ENCODE results near the gene USP44. TPM values are rescaled to one million over a fixed set of nuclear protein-coding genes. Genes with fewer than 3 reads are reported as not detected.

Gene USP44
- total and polyA plus RNA-seq, 10 of the 15 experiments (the other 5 are each of a cell fraction or from before 2014, with no cell fraction given), result 0.02 to 0.26 (median 0.12) TPM; not detected in 6

GRCh38 chr12:95518944-95519343 lies 32.3 kb downstream of the USP44 start:
- no peak for DNase-seq (ENCODE audit: low read depth, low spot score)
- ChIA-PET CTCF (no interaction called here), POLR2A (no interaction called here), SMC1A (ENCODE audit: uncharacterized antibody, unreplicated experiment) (no interaction called here), RAD21 (ENCODE audit: unreplicated experiment) (interaction anchor here (1.0 kb wide), 1 partner anchor 16 kb away, joined by 3 read pairs; no protein-coding TSS in a partner anchor)
- BruUV-seq (replicated peaks), result no TSS peak
- Histone ChIP-seq H3K79me2 (ENCODE audit: control insufficient read depth, insufficient read depth, low read length) (no peaks in the 10 kb centered on the region), H3K9me3 (replicated peaks; ENCODE audit: control insufficient read depth, insufficient read depth, low read length) (no peaks in the 10 kb centered on the region), H3K4me1 (ENCODE audit: control insufficient read depth, insufficient read depth, low read length) (no peaks in the 10 kb centered on the region), H4K20me1 (ENCODE audit: control insufficient read depth, insufficient read depth) (no peaks in the 10 kb centered on the region), H3K27ac (ENCODE audit: control insufficient read depth, insufficient read depth) (no peak overlapping the region), H3K27me3 (replicated peaks in 1 of 2; ENCODE audit: control insufficient read depth in 2 of 2, insufficient read depth in 2 of 2, low read length in 1 of 2) (no peaks in the 10 kb centered on the region; a peak in 1 of 4 replicates), H3K4me2 (ENCODE audit: control insufficient read depth, insufficient read depth) (no peak overlapping the region), H3K4me3 (no peak overlapping the region), H2AFZ (ENCODE audit: control insufficient read depth, low read depth, low read length) (no peak overlapping the region), H3K36me3 (ENCODE audit: control insufficient read depth in 2 of 2, insufficient read depth in 2 of 2, low read length in 1 of 2) (no peaks in the 10 kb centered on the region; a peak in 1 of 4 replicates), H3K9ac (ENCODE audit: control insufficient read depth, insufficient read depth, low read length) (no peak overlapping the region)
- intact Hi-C loops (cut with micrococcal nuclease; ENCODE audit: unreplicated experiment), result no loop called here
- in situ Hi-C loops (cut with MboI), result no loop called here
- no peak for FAIRE-seq
- TF ChIP-seq CBX5 (IDR thresholded peaks at IDR 0.05; ENCODE audit: low read depth) (no peak), JUND (IDR thresholded peaks at IDR 0.05; ENCODE audit: low read depth, low read length) (no peak), FOXK2 (IDR thresholded peaks at IDR 0.05) (no peak), EED (IDR thresholded peaks at IDR 0.05; ENCODE audit: low read depth) (no peak), PRDM15 (CRISPR knock-in tag; IDR thresholded peaks at IDR 0.05) (no peak), ESRRA (IDR thresholded peaks at IDR 0.05; ENCODE audit: low read length) (no peak), CEBPB (IDR thresholded peaks at IDR 0.05; ENCODE audit: borderline replicate concordance in 1 of 2, low read depth in 2 of 2, low read length in 2 of 2) (no peak), POLR2A (IDR thresholded peaks at IDR 0.05; ENCODE audit: low read depth, low read length) (no peak), SIN3A (IDR thresholded peaks at IDR 0.05; ENCODE audit: low read depth, low read length) (no peak)
- TF ChIP-seq, protein P1, sequence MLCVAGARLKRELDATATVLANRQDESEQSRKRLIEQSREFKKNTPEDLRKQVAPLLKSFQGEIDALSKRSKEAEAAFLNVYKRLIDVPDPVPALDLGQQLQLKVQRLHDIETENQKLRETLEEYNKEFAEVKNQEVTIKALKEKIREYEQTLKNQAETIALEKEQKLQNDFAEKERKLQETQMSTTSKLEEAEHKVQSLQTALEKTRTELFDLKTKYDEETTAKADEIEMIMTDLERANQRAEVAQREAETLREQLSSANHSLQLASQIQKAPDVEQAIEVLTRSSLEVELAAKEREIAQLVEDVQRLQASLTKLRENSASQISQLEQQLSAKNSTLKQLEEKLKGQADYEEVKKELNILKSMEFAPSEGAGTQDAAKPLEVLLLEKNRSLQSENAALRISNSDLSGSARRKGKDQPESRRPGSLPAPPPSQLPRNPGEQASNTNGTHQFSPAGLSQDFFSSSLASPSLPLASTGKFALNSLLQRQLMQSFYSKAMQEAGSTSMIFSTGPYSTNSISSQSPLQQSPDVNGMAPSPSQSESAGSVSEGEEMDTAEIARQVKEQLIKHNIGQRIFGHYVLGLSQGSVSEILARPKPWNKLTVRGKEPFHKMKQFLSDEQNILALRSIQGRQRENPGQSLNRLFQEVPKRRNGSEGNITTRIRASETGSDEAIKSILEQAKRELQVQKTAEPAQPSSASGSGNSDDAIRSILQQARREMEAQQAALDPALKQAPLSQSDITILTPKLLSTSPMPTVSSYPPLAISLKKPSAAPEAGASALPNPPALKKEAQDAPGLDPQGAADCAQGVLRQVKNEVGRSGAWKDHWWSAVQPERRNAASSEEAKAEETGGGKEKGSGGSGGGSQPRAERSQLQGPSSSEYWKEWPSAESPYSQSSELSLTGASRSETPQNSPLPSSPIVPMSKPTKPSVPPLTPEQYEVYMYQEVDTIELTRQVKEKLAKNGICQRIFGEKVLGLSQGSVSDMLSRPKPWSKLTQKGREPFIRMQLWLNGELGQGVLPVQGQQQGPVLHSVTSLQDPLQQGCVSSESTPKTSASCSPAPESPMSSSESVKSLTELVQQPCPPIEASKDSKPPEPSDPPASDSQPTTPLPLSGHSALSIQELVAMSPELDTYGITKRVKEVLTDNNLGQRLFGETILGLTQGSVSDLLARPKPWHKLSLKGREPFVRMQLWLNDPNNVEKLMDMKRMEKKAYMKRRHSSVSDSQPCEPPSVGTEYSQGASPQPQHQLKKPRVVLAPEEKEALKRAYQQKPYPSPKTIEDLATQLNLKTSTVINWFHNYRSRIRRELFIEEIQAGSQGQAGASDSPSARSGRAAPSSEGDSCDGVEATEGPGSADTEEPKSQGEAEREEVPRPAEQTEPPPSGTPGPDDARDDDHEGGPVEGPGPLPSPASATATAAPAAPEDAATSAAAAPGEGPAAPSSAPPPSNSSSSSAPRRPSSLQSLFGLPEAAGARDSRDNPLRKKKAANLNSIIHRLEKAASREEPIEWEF (IDR thresholded peaks at IDR 0.05; ENCODE audit: insufficient replicate concordance, low read depth, low read length), result no peak
- TF ChIP-seq, protein P2, sequence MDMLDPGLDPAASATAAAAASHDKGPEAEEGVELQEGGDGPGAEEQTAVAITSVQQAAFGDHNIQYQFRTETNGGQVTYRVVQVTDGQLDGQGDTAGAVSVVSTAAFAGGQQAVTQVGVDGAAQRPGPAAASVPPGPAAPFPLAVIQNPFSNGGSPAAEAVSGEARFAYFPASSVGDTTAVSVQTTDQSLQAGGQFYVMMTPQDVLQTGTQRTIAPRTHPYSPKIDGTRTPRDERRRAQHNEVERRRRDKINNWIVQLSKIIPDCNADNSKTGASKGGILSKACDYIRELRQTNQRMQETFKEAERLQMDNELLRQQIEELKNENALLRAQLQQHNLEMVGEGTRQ (IDR thresholded peaks at IDR 0.05; ENCODE audit: borderline replicate concordance, low read depth, low read length), result no peak
- TF ChIP-seq, protein P3, sequence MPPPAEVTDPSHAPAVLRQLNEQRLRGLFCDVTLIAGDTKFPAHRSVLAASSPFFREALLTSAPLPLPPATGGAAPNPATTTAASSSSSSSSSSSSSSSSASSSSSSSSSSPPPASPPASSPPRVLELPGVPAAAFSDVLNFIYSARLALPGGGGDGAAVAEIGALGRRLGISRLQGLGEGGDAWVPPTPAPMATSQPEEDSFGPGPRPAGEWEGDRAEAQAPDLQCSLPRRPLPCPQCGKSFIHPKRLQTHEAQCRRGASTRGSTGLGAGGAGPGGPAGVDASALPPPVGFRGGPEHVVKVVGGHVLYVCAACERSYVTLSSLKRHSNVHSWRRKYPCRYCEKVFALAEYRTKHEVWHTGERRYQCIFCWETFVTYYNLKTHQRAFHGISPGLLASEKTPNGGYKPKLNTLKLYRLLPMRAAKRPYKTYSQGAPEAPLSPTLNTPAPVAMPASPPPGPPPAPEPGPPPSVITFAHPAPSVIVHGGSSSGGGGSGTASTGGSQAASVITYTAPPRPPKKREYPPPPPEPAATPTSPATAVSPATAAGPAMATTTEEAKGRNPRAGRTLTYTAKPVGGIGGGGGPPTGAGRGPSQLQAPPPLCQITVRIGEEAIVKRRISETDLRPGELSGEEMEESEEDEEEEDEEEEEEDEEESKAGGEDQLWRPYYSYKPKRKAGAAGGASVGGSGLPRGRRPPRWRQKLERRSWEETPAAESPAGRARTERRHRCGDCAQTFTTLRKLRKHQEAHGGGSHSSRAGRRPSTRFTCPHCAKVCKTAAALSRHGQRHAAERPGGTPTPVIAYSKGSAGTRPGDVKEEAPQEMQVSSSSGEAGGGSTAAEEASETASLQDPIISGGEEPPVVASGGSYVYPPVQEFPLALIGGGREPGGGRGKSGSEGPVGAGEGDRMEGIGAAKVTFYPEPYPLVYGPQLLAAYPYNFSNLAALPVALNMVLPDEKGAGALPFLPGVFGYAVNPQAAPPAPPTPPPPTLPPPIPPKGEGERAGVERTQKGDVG (CRISPR knock-in tag; IDR thresholded peaks at IDR 0.05), result no peak
- no peak for ATAC-seq

Data from GM12878 (cell line).